Activated naive CD4-positive, alpha-beta T cell treated with anti-CD3 and anti-CD28 coated beads, Interleukin-2, amount 10 ng/mL, durations not matched to agents 7 days and 5 days (primary cell): ENCODE measurements around the gene RPUSD1.
"Not testable (repeated sequence)": the region's sequence is repeated elsewhere in the genome, so short reads cannot be mapped to it uniquely, and the experiment has no call there.

Experiments
- CTCF ChIA-PET: fragments of 350-600 bp; sonication (Branson Sonifier 250); formaldehyde crosslinking; loops from one replicate; lab custom pipeline; 2021; ENCODE audit warnings: antibody characterized with exemption; lab: Charles Lee
- DNase-seq: peaks from one replicate; pipeline ENCODE4 v3.0.0-alpha.2; 2020
- H3K27ac Mint-ChIP-seq: one replicate; pipeline ENCODE4 v1.8.0; 2021; ENCODE audit warnings: mild to moderate bottlenecking, moderate library complexity, mixed read lengths
- H3K27me3 Mint-ChIP-seq: one replicate; pipeline ENCODE4 v1.8.0; 2021; ENCODE audit warnings: mild to moderate bottlenecking, mixed read lengths
- H3K36me3 Mint-ChIP-seq: one replicate; pipeline ENCODE4 v1.8.0; 2021; ENCODE audit warnings: mixed read lengths
- H3K4me1 Mint-ChIP-seq: one replicate; pipeline ENCODE4 v1.8.0; 2021; ENCODE audit warnings: mixed read lengths
- H3K4me3 Mint-ChIP-seq: one replicate; pipeline ENCODE4 v1.8.0; 2021; ENCODE audit warnings: mild to moderate bottlenecking, moderate library complexity, mixed read lengths
- H3K9me3 Mint-ChIP-seq: one replicate; pipeline ENCODE4 v1.8.0; 2021; ENCODE audit warnings: mixed read lengths

The RPUSD1 gene, protein sequence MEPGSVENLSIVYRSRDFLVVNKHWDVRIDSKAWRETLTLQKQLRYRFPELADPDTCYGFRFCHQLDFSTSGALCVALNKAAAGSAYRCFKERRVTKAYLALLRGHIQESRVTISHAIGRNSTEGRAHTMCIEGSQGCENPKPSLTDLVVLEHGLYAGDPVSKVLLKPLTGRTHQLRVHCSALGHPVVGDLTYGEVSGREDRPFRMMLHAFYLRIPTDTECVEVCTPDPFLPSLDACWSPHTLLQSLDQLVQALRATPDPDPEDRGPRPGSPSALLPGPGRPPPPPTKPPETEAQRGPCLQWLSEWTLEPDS

DNA sequence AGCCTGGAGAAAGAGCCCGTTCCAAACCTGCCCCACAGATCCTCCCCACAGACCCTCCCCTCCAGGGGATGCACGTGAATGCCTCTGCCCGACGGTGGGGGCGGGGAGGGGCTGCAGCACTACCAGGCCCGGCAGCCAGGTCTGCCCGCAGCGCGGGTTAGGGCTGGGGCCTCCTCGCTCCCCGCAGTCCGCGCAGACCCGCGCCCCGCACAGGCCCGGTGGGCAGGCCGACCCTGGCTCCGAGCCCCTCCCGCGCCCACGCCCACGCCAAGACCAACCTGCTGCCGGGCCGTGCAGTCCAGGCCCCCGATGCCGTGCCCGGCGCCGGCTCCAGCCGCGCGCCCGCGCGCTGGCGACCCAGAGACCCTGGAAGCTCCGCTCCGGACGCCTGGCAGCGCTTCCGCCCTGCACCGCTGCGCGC is at the start of gene RPUSD1:
TSS of gene RPUSD1 (minus strand) at position 404 of the 421 bp plus-strand sequence. CDS start 644 bp downstream, outside the sequence.
- Mint-ChIP-seq H3K36me3 (peaks cover 13% of the 10 kb centered on the region), H3K9me3 (no peaks in the 10 kb centered on the region), H3K4me1 (peaks cover 14% of the 10 kb centered on the region), H3K4me3 (peak within 1 kb of the TSS; percentile 87), H3K27ac (peak within 1 kb of the TSS; percentile 82), H3K27me3 (no peaks in the 10 kb centered on the region)
- CTCF ChIA-PET, result interaction anchor here (6.3 kb wide), 1 partner anchor 76 kb away, joined by 94 read pairs; the partner anchor contains the start of gene METRN
- DNase-seq, result no peak

DNA sequence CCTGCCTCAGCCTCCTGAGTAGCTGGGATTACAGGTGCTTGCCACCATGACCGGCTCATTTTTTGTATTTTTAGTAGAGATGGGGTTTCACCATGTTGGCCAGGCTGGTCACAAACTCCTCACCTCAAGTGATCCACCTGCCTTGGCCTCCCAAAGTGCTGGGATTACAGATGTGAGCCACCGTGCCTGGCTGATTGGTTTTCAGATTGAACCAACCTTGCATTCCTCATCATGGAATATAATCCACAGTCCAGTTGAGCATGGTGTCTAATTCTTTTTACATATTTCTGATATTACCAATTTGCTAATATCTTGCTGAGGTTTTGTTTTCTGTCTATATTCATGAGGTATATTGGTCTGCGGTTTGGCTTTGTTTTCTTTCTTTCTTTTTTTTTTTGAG is 48.6 kb upstream of the RPUSD1 start:
- H3K36me3 Mint-ChIP-seq, CTCF ChIA-PET, H3K4me3 Mint-ChIP-seq, H3K27me3 Mint-ChIP-seq, H3K27ac Mint-ChIP-seq, DNase-seq, H3K4me1 Mint-ChIP-seq: not testable (repeated sequence)
- peaks cover 20% of the 10 kb centered on the region for H3K9me3 Mint-ChIP-seq

DNA sequence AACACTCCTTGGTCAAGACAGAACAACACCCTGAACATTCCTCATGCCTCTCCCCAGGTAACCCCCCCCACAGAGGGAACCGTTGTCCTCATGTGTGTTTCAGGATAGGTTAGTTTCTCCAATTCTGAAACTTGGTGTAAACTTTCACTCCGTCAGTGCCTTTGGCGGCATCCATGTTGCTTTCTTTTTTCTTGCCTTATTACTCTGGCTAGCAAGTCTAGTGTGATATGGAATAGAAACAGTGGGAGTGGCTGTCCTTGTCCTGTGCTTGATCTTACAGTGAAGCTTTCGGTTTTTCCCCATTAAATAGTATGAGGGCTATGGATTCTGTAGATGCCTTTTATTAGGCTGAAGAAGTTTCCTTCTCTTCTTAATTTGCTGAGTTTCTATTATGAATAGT is 48.0 kb upstream of the RPUSD1 start:
- Mint-ChIP-seq H3K9me3 (peaks cover 20% of the 10 kb centered on the region), H3K4me3 (no peak overlapping the region), H3K27me3 (no peaks in the 10 kb centered on the region), H3K4me1 (no peaks in the 10 kb centered on the region), H3K36me3 (no peaks in the 10 kb centered on the region), H3K27ac (no peak overlapping the region)
- DNase-seq, result no peak
- CTCF ChIA-PET, result no interaction called here

DNA sequence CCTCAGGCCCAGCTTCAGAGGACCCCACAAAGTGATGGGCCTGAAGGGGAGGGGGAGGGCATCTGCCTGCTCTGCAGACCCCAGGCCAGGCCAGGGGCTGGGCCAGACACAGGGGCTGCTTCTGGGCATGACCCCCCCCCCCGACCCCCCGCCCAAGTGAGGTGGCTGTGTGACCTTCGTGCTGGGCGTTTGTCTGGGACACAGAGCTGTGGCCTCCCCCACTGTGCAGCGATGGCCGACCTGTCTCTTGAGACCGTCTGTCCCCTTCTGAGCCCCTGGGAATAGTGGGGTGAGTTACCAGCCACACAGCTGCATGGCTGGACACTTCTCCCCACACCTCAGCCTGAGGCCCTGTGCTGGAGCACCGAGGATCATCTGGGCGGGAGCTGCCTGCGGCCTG is 47.2 kb upstream of the RPUSD1 start:
- Mint-ChIP-seq H3K36me3 (no peaks in the 10 kb centered on the region), H3K4me1 (no peaks in the 10 kb centered on the region)

DNA sequence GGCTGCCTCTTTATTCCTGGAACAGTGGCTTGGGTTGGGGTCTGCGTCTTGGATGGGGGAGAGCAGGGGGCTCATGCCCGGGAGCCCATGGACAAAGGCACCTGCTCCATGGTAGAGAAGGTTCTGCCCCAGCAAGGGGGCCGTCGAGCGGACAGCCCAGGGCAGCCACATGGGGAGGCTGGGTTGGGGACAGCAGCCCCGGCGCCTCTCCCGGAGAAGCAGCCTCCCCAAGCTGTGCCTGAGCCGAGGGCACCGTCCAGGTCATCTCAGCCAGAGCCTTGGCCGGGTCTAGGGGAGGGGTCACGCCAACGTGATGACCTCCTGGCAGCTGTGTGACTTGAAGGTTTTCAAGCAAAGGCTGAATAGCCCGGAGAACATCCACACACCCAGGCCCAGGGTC is 45.2 kb upstream of the RPUSD1 start:
- Mint-ChIP-seq H3K9me3 (peaks cover 20% of the 10 kb centered on the region), H3K27ac (no peak overlapping the region), H3K36me3 (no peaks in the 10 kb centered on the region), H3K4me1 (no peaks in the 10 kb centered on the region), H3K4me3 (no peak overlapping the region), H3K27me3 (peaks cover 6% of the 10 kb centered on the region)
- CTCF ChIA-PET, result no interaction called here
- DNase-seq, result no peak

More for the DNA sequence above, 47.2 kb upstream of the RPUSD1 start:
- CTCF ChIA-PET, result no interaction called here
- H3K27ac Mint-ChIP-seq, result no peak overlapping the region
- DNase-seq, result no peak
- H3K9me3 Mint-ChIP-seq, result peaks cover 20% of the 10 kb centered on the region
- no peaks in the 10 kb centered on the region for H3K27me3 Mint-ChIP-seq
- H3K4me3 Mint-ChIP-seq, result no peak overlapping the region

DNA sequence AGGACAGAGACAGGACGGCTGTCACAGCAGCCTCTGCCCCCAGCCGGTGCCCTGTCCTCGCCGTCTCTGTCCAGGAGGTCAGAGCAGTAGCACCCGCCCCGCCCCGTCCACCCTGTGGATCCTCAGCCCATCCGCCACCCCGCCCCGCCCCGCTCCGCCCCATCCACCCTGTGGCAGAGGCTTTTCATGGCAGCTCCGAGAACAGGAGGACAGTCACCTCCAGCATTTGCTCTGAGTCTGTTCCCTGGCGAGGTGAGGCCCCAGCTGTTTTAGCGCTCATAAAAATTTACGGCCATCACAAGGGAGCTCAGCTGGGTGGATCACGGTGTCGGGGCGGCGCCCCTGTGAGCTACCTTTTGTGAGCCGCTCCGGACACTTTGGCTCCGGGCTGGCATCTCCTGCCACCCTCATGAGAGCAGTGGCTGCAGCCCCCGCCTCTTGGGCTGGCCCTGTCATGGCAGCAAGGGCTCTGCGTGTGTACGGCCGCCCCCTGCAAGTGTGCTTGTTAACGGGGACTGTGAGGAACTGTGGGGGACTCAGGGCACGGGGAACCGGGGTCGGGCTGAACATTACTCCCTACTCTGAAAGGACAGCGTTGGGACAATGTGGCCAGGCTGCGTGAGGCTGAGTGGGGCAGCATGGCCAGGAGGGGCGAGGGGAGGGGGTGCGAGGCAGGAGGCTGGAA is 44.6 kb upstream of the RPUSD1 start:
- Mint-ChIP-seq H3K4me3 (no peak overlapping the region), H3K27me3 (peaks cover 6% of the 10 kb centered on the region), H3K27ac (no peak overlapping the region), H3K4me1 (no peaks in the 10 kb centered on the region), H3K9me3 (peaks cover 16% of the 10 kb centered on the region), H3K36me3 (no peaks in the 10 kb centered on the region)
- no peak for DNase-seq
- CTCF ChIA-PET, result interaction anchor here (0.6 kb wide), 1 partner anchor 122 kb away, joined by 3 read pairs; no protein-coding TSS in a partner anchor

DNA sequence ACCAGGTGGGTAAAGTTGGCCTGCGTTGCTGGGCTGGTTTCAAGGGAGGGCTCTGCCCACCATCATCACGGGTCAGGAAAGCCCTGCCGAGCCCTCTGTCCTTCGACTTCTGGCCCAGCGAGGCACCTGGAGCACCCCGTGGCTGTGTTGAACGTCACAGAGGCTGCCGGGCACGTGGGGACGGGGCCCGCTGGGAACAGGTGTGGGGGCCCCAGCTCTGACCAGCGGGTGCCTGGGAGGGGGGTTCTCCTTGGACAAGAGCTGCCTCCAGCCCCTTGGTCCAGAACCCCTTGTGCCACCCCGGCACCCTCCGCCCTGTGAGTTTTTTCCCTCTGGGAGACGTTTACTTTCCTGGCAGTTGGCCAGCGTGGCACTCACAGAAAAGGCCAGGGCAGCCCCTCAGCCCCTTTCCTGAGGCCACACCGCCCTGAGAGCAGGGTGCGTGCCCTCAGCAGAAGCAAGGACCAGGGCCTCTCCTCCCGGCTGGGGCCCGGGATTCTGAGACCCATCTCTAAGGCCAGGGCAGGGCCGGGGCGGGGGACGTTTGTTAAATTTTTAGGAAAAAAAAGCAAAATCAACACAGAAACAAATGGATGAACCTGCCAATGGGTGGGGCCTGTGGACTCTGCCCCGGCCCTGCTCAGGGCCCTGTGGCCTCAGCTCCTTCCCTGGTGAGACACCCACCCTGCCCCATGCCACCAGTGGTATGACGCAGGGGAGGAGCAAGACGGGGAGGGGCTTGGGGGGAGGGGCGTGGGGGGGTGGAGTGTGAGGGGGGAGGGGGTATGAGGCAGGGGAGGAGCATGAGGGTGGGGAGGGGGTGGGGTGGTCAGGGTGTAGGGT is 43.6 kb upstream of the RPUSD1 start:
- Mint-ChIP-seq H3K27me3 (peaks cover 6% of the 10 kb centered on the region), H3K4me1 (no peaks in the 10 kb centered on the region), H3K4me3 (no peak overlapping the region), H3K36me3 (no peaks in the 10 kb centered on the region), H3K27ac (no peak overlapping the region), H3K9me3 (peaks cover 13% of the 10 kb centered on the region)
- CTCF ChIA-PET, result no interaction called here
- no peak for DNase-seq

DNA sequence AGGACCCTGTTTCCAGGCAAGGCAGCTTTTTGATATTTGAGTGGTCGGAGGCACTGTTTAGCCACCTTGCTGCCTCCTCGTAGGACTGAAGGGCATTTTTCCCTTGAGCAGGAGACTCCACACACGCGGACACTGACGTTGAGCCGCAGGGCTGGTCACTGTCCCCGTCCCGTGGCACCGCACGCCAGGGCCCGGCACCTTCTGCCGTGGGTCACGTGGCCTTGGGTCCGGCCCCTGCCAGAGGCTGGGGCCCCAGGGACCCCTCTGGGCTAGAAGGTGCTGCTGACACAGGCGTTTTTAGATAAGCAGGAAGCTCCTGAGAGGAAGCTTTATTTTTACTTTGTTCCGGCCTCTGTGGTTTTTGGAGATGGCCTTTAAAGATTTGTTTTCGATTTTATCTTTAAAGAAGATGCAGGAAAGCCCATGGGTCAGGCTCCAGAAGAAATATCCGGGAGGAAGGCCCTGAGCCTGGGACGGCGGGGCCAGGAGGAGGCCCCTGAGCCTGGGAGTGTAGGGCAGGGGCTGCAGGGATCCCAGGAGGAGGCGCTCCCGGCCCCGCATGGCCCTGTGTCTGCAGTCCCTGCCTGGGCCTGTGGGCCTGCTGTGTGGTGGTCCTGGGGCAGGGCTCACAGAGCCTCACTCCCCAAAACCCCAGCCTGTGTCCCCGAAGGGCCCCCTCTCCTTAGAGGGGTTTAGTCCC is 42.8 kb upstream of the RPUSD1 start:
- Mint-ChIP-seq H3K4me1 (no peaks in the 10 kb centered on the region), H3K36me3 (no peaks in the 10 kb centered on the region), H3K27ac (no peak overlapping the region), H3K9me3 (peaks cover 6% of the 10 kb centered on the region), H3K27me3 (peaks cover 6% of the 10 kb centered on the region), H3K4me3 (no peak overlapping the region)
- DNase-seq, result no peak
- CTCF ChIA-PET, result no interaction called here

DNA sequence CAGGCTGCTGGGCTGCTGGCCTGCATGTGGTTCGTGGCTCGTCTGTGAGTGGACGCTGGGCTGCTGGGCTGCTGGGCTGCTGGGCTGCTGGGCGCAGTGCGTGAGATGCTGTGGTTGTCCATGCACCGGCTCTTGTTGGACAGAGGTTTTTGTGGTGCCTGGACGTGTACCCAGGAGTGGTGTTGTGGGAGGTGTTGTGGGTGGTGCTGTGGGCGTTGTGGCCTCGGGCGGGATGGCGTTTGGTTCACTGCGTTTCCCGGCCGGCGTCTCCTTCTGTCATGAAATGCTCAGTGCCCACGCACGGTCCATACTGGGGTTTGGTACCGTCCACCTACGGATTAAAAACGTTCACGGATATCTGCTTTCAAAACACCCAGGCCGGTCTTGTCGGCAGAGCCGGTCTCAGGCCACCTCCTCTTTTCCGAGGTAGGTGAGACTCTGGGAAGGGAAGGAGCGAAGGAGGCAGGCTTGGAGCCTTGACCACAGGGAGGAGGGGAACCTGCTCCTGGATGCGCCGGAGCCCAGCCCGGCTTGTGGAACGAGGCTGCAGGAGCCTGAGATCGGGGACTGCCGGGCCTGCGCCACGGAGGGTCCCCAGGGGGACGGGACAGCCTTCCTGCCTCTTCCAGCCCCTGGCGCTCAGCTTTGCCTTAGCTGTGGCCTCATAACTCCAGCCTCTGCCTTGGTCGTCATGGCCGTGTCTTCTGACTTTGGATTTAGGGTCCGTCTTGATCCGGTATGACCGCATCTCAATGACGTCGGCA is 42.1 kb upstream of the RPUSD1 start:
- H3K27ac Mint-ChIP-seq, result no peak overlapping the region
- H3K4me1 Mint-ChIP-seq, result no peaks in the 10 kb centered on the region
- no peaks in the 10 kb centered on the region for H3K36me3 Mint-ChIP-seq
- H3K9me3 Mint-ChIP-seq, result no peaks in the 10 kb centered on the region
- no peak for DNase-seq
- CTCF ChIA-PET, result no interaction called here
- no peak overlapping the region for H3K4me3 Mint-ChIP-seq
- peaks cover 6% of the 10 kb centered on the region for H3K27me3 Mint-ChIP-seq

DNA sequence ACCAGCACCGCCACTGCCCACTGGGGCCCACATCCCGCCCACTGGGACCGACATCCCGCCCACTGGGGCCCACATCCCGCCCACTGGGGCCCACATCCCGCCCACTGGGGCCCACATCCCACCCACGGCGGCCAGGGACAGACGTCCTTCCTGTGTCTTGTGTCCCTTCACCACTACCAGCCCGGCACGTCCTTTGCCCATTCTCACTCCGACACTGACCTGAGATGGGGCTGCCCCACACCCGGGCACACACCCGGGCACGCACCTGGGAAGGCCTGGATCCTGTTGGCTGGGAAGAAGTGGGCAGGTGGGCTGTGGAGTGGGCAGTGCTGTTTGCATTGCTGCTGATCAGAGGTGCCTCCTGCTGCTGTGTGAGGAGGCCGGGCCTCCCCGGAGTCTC is 40.7 kb upstream of the RPUSD1 start:
- Mint-ChIP-seq H3K4me1 (no peaks in the 10 kb centered on the region), H3K4me3 (no peak overlapping the region), H3K36me3 (no peaks in the 10 kb centered on the region), H3K27ac (no peak overlapping the region), H3K27me3 (peaks cover 6% of the 10 kb centered on the region), H3K9me3 (no peaks in the 10 kb centered on the region)
- CTCF ChIA-PET, result no interaction called here
- no peak for DNase-seq

DNA sequence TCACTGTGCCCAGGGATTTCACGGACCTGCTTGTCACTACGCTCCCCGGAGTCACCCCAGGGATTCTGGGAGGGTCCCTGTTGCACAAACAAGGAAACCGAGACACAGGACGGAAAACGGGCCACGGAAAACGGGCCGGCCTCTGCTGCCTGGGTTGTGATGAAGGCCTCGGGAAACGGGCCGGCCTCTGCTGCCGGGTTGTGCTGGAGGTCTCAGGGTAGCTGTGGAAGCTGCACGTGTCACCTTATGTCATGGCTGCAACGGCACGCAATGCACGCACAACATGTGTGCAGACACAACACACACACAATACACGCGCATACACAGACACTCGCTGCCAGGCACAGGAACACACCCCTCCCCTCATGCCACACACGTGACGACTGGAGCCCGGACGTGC is 39.3 kb upstream of the RPUSD1 start:
- Mint-ChIP-seq H3K9me3 (no peaks in the 10 kb centered on the region), H3K27ac (no peak overlapping the region), H3K27me3 (peaks cover 6% of the 10 kb centered on the region), H3K4me3 (no peak overlapping the region), H3K36me3 (no peaks in the 10 kb centered on the region), H3K4me1 (no peaks in the 10 kb centered on the region)
- CTCF ChIA-PET, result no interaction called here
- no peak for DNase-seq

DNA sequence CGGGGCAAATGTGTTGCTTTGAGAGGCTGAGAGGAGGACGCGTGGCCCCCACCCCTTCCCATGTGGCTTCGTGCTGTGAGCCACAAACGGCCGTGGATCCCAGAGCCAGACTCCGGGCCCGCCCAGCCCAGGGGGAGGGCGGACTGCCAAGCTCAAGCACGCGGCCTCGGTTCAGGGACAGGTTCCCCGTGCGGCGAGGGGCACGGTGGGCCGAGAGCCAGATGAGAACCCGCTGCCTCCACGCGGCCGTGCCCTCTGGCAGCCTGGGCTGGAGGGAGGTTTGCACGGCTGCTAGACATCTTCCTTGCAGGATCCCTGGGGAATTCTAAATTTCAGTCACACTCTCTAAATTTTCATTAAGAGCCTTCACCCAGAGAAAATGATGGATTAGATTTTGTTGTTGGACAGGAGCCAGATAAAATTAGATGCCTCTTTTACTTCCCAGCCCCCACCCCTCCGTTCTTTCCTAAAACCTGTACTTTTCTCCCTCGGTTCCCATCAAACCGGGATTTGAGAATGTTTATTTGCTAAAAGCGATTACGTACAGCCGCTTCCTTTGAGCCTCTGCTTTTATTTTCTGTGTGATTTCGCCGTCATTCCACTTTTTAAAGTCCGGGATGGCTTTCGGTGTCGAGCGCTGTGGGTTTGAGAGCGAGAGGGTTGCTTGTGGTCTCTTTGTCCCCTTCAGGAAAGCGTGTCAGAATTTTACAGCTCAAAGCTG is 37.3 kb upstream of the RPUSD1 start:
- CTCF ChIA-PET, result no interaction called here
- no peaks in the 10 kb centered on the region for H3K9me3 Mint-ChIP-seq

DNA sequence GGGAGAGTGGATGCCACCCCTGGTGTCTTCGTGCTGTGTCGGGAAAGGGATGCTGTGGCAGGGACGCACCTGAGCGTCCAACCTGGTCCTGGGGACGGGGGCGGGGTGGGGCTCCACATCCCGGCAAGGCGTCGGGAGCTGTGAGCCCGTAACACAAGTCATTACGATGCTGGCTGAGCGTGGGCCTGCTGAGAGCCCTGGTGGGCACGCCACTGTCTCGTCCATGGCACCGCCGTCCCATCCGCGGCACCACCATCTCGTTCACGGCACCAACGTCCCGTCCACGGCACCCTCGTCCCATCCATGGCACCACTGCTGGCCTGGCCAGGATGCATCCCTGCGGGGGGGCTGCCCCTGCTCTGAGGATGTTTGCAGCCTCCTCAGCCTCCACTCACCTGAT is 36.4 kb upstream of the RPUSD1 start:
- DNase-seq, result no peak
- no peaks in the 10 kb centered on the region for H3K36me3 Mint-ChIP-seq
- no peak overlapping the region for H3K4me3 Mint-ChIP-seq
- CTCF ChIA-PET, result no interaction called here
- H3K27me3 Mint-ChIP-seq, result peaks cover 20% of the 10 kb centered on the region
- peaks cover 6% of the 10 kb centered on the region for H3K4me1 Mint-ChIP-seq
- no peak overlapping the region for H3K27ac Mint-ChIP-seq
- H3K9me3 Mint-ChIP-seq, result no peaks in the 10 kb centered on the region

More for the DNA sequence above, 37.3 kb upstream of the RPUSD1 start:
- H3K4me3 Mint-ChIP-seq, result no peak overlapping the region
- H3K4me1 Mint-ChIP-seq, result no peaks in the 10 kb centered on the region
- DNase-seq, result no peak
- no peak overlapping the region for H3K27ac Mint-ChIP-seq
- no peaks in the 10 kb centered on the region for H3K36me3 Mint-ChIP-seq
- H3K27me3 Mint-ChIP-seq, result peaks cover 18% of the 10 kb centered on the region
